WTC11 (cell line): ENCODE measurements around the gene NDST3. TPM values are rescaled to one million over a fixed set of nuclear protein-coding genes. Genes with fewer than 3 reads are reported as not detected.

Experiments
- ATAC-seq: fragments of 200-7000 bp; cut with Tn5 transposase; 2 replicates; pipeline ENCODE4 v1.10.0; 2021; ENCODE audit warnings: mild to moderate bottlenecking, moderate library complexity
- CTCF ChIA-PET: fragments of 300-600 bp; sonication (Branson Sonifier 250); formaldehyde crosslinking; loops from one replicate; lab custom pipeline; 2021; ENCODE audit warnings: antibody characterized with exemption; lab: Charles Lee
- POLR2A ChIA-PET: fragments of 350-600 bp; sonication (Branson Sonifier 250); formaldehyde crosslinking; loops from one replicate; lab custom pipeline; 2021; ENCODE audit warnings: antibody characterized with exemption; lab: Charles Lee
- DNase-seq: peaks from one replicate; pipeline ENCODE4 v3.0.0; 2021; ENCODE audit warnings: low spot score
- H3K27ac Mint-ChIP-seq: 2 replicates; pipeline ENCODE4 v1.8.0; 2021; ENCODE audit warnings: mixed read lengths
- H3K27me3 Mint-ChIP-seq: 2 replicates; pipeline ENCODE4 v1.8.0; 2021; ENCODE audit warnings: low read depth, mild to moderate bottlenecking, moderate library complexity, mixed read lengths
- H3K36me3 Mint-ChIP-seq: 2 replicates; pipeline ENCODE4 v1.8.0; 2021; ENCODE audit warnings: mixed read lengths
- H3K4me1 Mint-ChIP-seq: 2 replicates; pipeline ENCODE4 v1.8.0; 2022; ENCODE audit warnings: mixed read lengths
- H3K4me3 Mint-ChIP-seq: 2 replicates; pipeline ENCODE4 v1.8.0; 2021; ENCODE audit warnings: mild to moderate bottlenecking, moderate library complexity, mixed read lengths
- H3K9me3 Mint-ChIP-seq: 2 replicates; pipeline ENCODE4 v1.8.0; 2021; ENCODE audit warnings: mixed read lengths
- IRF2 ChIP-seq: sonication (generic); formaldehyde crosslinking; IDR thresholded peaks from 2 replicates; pipeline ENCODE4 v1.8.0; 2022; ENCODE audit warnings: low read depth, missing genetic modification reagents, borderline replicate concordance
- NR1H2 ChIP-seq: sonication (generic); formaldehyde crosslinking; IDR thresholded peaks from 2 replicates; pipeline ENCODE4 v1.9.0; 2021; ENCODE audit warnings: mild to moderate bottlenecking, moderate library complexity, missing genetic modification reagents
- OVOL2 ChIP-seq: fragments of 250-450 bp; sonication (Bioruptor Pico); IDR thresholded peaks from 2 replicates; pipeline ENCODE4 v1.9.0; 2021; ENCODE audit warnings: mild to moderate bottlenecking, borderline replicate concordance
- RELA ChIP-seq: sonication (generic); formaldehyde crosslinking; IDR thresholded peaks from 2 replicates; pipeline ENCODE4 v1.8.1; 2022; ENCODE audit warnings: missing genetic modification reagents, mild to moderate bottlenecking, borderline replicate concordance
- total RNA-seq: library from RNA; stranded (reverse); gene quantifications from 3 replicates; pipeline ENCODE4 v1.2.3, GENCODE V29; 2021
- TF ChIP-seq, protein P1 (sequence below): sonication (generic); formaldehyde crosslinking; IDR thresholded peaks from 2 replicates; pipeline ENCODE4 v1.8.0; 2023; ENCODE audit warnings: missing genetic modification reagents, mild to moderate bottlenecking, borderline replicate concordance
- TF ChIP-seq, protein P2 (sequence below): sonication (generic); formaldehyde crosslinking; IDR thresholded peaks from 2 replicates; pipeline ENCODE4 v1.8.1; 2023; ENCODE audit warnings: mild to moderate bottlenecking, missing genetic modification reagents, moderate library complexity
- TF ChIP-seq, protein P3 (sequence below): sonication (generic); formaldehyde crosslinking; IDR thresholded peaks from 2 replicates; pipeline ENCODE4 v1.8.0; 2022; ENCODE audit warnings: mild to moderate bottlenecking, missing genetic modification reagents
- TF ChIP-seq, protein P4 (sequence below): sonication (generic); formaldehyde crosslinking; IDR thresholded peaks from 2 replicates; pipeline ENCODE4 v1.8.0; 2022; ENCODE audit warnings: missing genetic modification reagents
- TF ChIP-seq, protein P5 (sequence below): sonication (generic); formaldehyde crosslinking; IDR thresholded peaks from 2 replicates; pipeline ENCODE4 v1.8.1; 2023; ENCODE audit warnings: mild to moderate bottlenecking, missing genetic modification reagents
- TF ChIP-seq, protein P6 (sequence below): sonication (generic); formaldehyde crosslinking; IDR thresholded peaks from 2 replicates; pipeline ENCODE4 v1.8.1; 2022; ENCODE audit warnings: missing genetic modification reagents, borderline replicate concordance
- TF ChIP-seq, protein P7 (sequence below): fragments of 250-450 bp; sonication (Bioruptor Pico); IDR thresholded peaks from 2 replicates; pipeline ENCODE4 v1.9.0; 2021; ENCODE audit warnings: mild to moderate bottlenecking

NDST3 gene
- total RNA-seq, 1 experiment from 2014 or later = 0.37 TPM

DNA sequence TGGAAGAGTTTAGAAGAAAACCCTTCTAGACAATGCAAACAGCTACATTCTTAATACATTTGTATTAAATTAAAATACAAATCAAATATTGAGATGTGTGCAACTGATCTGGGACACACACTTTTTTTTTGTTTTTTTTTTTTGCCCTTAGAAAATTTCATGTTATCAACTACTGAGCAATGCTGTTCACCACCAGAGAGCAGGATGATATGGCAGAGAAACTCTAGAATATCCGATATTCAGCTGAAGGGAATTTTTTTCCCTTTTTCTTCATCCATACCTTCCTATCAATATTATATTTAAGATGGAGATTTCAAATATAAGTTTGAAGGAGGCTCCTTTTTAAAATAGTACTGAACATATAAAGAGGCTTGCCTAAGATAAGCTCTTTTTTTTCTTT is 1.0 kb downstream of the NDST3 start (continued):
- TF ChIP-seq, protein P1, sequence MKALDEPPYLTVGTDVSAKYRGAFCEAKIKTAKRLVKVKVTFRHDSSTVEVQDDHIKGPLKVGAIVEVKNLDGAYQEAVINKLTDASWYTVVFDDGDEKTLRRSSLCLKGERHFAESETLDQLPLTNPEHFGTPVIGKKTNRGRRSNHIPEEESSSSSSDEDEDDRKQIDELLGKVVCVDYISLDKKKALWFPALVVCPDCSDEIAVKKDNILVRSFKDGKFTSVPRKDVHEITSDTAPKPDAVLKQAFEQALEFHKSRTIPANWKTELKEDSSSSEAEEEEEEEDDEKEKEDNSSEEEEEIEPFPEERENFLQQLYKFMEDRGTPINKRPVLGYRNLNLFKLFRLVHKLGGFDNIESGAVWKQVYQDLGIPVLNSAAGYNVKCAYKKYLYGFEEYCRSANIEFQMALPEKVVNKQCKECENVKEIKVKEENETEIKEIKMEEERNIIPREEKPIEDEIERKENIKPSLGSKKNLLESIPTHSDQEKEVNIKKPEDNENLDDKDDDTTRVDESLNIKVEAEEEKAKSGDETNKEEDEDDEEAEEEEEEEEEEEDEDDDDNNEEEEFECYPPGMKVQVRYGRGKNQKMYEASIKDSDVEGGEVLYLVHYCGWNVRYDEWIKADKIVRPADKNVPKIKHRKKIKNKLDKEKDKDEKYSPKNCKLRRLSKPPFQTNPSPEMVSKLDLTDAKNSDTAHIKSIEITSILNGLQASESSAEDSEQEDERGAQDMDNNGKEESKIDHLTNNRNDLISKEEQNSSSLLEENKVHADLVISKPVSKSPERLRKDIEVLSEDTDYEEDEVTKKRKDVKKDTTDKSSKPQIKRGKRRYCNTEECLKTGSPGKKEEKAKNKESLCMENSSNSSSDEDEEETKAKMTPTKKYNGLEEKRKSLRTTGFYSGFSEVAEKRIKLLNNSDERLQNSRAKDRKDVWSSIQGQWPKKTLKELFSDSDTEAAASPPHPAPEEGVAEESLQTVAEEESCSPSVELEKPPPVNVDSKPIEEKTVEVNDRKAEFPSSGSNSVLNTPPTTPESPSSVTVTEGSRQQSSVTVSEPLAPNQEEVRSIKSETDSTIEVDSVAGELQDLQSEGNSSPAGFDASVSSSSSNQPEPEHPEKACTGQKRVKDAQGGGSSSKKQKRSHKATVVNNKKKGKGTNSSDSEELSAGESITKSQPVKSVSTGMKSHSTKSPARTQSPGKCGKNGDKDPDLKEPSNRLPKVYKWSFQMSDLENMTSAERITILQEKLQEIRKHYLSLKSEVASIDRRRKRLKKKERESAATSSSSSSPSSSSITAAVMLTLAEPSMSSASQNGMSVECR (CRISPR knock-in tag) = no peak
- no peak for TF ChIP-seq NR1H2 (CRISPR knock-in tag)
- TF ChIP-seq, protein P2, sequence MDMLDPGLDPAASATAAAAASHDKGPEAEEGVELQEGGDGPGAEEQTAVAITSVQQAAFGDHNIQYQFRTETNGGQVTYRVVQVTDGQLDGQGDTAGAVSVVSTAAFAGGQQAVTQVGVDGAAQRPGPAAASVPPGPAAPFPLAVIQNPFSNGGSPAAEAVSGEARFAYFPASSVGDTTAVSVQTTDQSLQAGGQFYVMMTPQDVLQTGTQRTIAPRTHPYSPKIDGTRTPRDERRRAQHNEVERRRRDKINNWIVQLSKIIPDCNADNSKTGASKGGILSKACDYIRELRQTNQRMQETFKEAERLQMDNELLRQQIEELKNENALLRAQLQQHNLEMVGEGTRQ = no peak
- TF ChIP-seq, protein P3, sequence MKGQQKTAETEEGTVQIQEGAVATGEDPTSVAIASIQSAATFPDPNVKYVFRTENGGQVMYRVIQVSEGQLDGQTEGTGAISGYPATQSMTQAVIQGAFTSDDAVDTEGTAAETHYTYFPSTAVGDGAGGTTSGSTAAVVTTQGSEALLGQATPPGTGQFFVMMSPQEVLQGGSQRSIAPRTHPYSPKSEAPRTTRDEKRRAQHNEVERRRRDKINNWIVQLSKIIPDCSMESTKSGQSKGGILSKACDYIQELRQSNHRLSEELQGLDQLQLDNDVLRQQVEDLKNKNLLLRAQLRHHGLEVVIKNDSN (CRISPR knock-in tag) = no peak

DNA sequence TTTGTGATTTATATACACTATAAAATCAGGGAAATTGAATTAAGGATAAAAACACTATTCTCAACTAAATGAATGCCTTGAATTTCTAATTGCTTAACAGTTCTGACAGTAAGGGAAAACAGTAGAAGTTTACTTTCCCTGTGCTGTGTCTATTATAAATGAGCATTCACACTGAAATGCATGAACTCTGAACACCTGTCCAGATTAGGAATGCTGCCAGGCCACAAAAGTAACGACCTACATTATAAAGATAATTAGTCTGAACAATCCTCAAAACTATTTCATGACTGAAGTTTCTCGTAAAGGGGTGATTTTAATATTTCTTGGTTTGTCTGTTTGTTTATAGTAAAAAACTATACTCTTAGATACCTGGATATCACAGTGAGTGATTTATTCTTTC is 2.0 kb downstream of the NDST3 start:
- no peak overlapping the region for H3K27ac Mint-ChIP-seq
- peaks cover 16% of the 10 kb centered on the region for H3K27me3 Mint-ChIP-seq
- H3K36me3 Mint-ChIP-seq = no peaks in the 10 kb centered on the region
- H3K4me1 Mint-ChIP-seq = peaks cover 15% of the 10 kb centered on the region
- ChIA-PET CTCF (no interaction called here), POLR2A (no interaction called here)
- DNase-seq = no peak
- H3K4me3 Mint-ChIP-seq = no peak overlapping the region
- no peak for ATAC-seq
- no peaks in the 10 kb centered on the region for H3K9me3 Mint-ChIP-seq
- TF ChIP-seq, protein P4, sequence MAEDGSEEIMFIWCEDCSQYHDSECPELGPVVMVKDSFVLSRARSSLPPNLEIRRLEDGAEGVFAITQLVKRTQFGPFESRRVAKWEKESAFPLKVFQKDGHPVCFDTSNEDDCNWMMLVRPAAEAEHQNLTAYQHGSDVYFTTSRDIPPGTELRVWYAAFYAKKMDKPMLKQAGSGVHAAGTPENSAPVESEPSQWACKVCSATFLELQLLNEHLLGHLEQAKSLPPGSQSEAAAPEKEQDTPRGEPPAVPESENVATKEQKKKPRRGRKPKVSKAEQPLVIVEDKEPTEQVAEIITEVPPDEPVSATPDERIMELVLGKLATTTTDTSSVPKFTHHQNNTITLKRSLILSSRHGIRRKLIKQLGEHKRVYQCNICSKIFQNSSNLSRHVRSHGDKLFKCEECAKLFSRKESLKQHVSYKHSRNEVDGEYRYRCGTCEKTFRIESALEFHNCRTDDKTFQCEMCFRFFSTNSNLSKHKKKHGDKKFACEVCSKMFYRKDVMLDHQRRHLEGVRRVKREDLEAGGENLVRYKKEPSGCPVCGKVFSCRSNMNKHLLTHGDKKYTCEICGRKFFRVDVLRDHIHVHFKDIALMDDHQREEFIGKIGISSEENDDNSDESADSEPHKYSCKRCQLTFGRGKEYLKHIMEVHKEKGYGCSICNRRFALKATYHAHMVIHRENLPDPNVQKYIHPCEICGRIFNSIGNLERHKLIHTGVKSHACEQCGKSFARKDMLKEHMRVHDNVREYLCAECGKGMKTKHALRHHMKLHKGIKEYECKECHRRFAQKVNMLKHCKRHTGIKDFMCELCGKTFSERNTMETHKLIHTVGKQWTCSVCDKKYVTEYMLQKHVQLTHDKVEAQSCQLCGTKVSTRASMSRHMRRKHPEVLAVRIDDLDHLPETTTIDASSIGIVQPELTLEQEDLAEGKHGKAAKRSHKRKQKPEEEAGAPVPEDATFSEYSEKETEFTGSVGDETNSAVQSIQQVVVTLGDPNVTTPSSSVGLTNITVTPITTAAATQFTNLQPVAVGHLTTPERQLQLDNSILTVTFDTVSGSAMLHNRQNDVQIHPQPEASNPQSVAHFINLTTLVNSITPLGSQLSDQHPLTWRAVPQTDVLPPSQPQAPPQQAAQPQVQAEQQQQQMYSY (CRISPR knock-in tag) = no peak
- TF ChIP-seq IRF2 (CRISPR knock-in tag) (no peak), OVOL2 (CRISPR knock-in tag) (no peak), RELA (CRISPR knock-in tag) (no peak)
- TF ChIP-seq, protein P5, sequence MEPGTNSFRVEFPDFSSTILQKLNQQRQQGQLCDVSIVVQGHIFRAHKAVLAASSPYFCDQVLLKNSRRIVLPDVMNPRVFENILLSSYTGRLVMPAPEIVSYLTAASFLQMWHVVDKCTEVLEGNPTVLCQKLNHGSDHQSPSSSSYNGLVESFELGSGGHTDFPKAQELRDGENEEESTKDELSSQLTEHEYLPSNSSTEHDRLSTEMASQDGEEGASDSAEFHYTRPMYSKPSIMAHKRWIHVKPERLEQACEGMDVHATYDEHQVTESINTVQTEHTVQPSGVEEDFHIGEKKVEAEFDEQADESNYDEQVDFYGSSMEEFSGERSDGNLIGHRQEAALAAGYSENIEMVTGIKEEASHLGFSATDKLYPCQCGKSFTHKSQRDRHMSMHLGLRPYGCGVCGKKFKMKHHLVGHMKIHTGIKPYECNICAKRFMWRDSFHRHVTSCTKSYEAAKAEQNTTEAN (CRISPR knock-in tag) = no peak
- TF ChIP-seq, protein P6, sequence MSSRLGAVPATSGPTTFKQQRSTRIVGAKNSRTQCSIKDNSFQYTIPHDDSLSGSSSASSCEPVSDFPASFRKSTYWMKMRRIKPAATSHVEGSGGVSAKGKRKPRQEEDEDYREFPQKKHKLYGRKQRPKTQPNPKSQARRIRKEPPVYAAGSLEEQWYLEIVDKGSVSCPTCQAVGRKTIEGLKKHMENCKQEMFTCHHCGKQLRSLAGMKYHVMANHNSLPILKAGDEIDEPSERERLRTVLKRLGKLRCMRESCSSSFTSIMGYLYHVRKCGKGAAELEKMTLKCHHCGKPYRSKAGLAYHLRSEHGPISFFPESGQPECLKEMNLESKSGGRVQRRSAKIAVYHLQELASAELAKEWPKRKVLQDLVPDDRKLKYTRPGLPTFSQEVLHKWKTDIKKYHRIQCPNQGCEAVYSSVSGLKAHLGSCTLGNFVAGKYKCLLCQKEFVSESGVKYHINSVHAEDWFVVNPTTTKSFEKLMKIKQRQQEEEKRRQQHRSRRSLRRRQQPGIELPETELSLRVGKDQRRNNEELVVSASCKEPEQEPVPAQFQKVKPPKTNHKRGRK (CRISPR knock-in tag) = no peak
- TF ChIP-seq, protein P7, sequence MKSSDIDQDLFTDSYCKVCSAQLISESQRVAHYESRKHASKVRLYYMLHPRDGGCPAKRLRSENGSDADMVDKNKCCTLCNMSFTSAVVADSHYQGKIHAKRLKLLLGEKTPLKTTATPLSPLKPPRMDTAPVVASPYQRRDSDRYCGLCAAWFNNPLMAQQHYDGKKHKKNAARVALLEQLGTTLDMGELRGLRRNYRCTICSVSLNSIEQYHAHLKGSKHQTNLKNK (CRISPR knock-in tag) = no peak
